IMR-90 (cell line): Measurements from ENCODE around the gene CACNA2D3. TPM values are rescaled to one million over a fixed set of nuclear protein-coding genes. Genes with fewer than 3 reads are reported as not detected.

Experiments used
- ATAC-seq: fragments of 200-7000 bp; cut with Tn5 transposase; 2 replicates; pipeline ENCODE4 v1.9.1; 2020; ENCODE audit warnings: low read depth, mild to moderate bottlenecking, moderate library complexity
- BruUV-seq: library from RNA; stranded (reverse); fragments of 400-500 nt; replicated peaks from 2 replicates; lab custom pipeline; 2021; lab: Mats Ljungman, UMichigan
- CTCF ChIA-PET: fragments of 300-600 bp; formaldehyde crosslinking; extraction: SDS; loops from one replicate; lab custom pipeline; 2021; ENCODE audit warnings: antibody characterized with exemption; lab: Yijun Ruan, JAX
- POLR2A ChIA-PET: fragments of 300-600 bp; sonication (Branson Sonifier 250); formaldehyde crosslinking; loops from one replicate; lab custom pipeline; 2022; ENCODE audit warnings: antibody characterized with exemption; ENCODE audit not compliant: unreplicated experiment; lab: Charles Lee
- DNase-seq: peaks from one replicate; pipeline ENCODE4 v3.0.0; 2013
- H2AFZ ChIP-seq: replicated peaks from 2 replicates; pipeline ENCODE3; 2013; ENCODE audit warnings: low read length, mild to moderate bottlenecking; ENCODE audit not compliant: poor library complexity
- H2AK5ac ChIP-seq: 2 replicates; pipeline ENCODE4 v1.6.1; 2013; ENCODE audit warnings: low read depth, low read length, inconsistent platforms
- H2AK9ac ChIP-seq: replicated peaks from 2 replicates; pipeline ENCODE3; 2013; ENCODE audit warnings: mild to moderate bottlenecking, low read depth, low read length, moderate library complexity; ENCODE audit not compliant: poor library complexity
- H2BK120ac ChIP-seq: 2 replicates; pipeline ENCODE4 v1.6.1; 2013; ENCODE audit warnings: low read depth, low read length, inconsistent platforms
- H2BK15ac ChIP-seq: 3 replicates; pipeline ENCODE4 v1.6.1; 2013; ENCODE audit warnings: low read depth, low read length, inconsistent platforms
- H2BK20ac ChIP-seq: 2 replicates; pipeline ENCODE4 v1.6.1; 2013; ENCODE audit warnings: low read depth, mild to moderate bottlenecking, inconsistent platforms, low read length, moderate library complexity
- H2BK5ac ChIP-seq: 2 replicates; pipeline ENCODE4 v1.6.1; 2013; ENCODE audit warnings: mild to moderate bottlenecking, low read depth, low read length, inconsistent platforms; ENCODE audit not compliant: poor library complexity, severe bottlenecking
- H3K14ac ChIP-seq: replicated peaks from 2 replicates; pipeline ENCODE4 v1.6.1; 2013; ENCODE audit warnings: low read depth, low read length, inconsistent platforms
- H3K18ac ChIP-seq: 2 replicates; pipeline ENCODE4 v1.6.1; 2013; ENCODE audit warnings: low read depth, low read length, control low read depth
- H3K23ac ChIP-seq: 2 replicates; pipeline ENCODE4 v1.6.1; 2013; ENCODE audit warnings: low read depth, low read length, inconsistent platforms
- H3K27ac ChIP-seq: 2 replicates; pipeline ENCODE4 v1.5.1; 2013; ENCODE audit warnings: mild to moderate bottlenecking, control low read depth, low read length; ENCODE audit not compliant: insufficient read depth
- H3K27me3 ChIP-seq: 2 replicates; pipeline ENCODE4 v1.6.1; 2013; ENCODE audit warnings: low read length; ENCODE audit not compliant: control insufficient read depth, insufficient read depth
- H3K36me3 ChIP-seq: 2 replicates; pipeline ENCODE4 v1.6.1; 2013; ENCODE audit warnings: low read length, mixed read lengths; ENCODE audit not compliant: control insufficient read depth, insufficient read depth
- H3K4ac ChIP-seq: 2 replicates; pipeline ENCODE4 v1.6.1; 2013; ENCODE audit warnings: low read depth, low read length, inconsistent platforms
- H3K4me1 ChIP-seq: 2 replicates; pipeline ENCODE4 v1.6.1; 2013; ENCODE audit warnings: low read length, mixed read lengths; ENCODE audit not compliant: control insufficient read depth, insufficient read depth
- H3K4me2 ChIP-seq: 2 replicates; pipeline ENCODE4 v1.6.1; 2013; ENCODE audit warnings: low read depth, mild to moderate bottlenecking, control low read depth, low read length, moderate library complexity
- H3K4me3 ChIP-seq: 2 replicates; pipeline ENCODE4 v1.5.1; 2013; ENCODE audit warnings: low read depth, mild to moderate bottlenecking, control low read depth, low read length, moderate library complexity; ENCODE audit not compliant: insufficient read depth
- H3K56ac ChIP-seq: 2 replicates; pipeline ENCODE4 v1.6.1; 2013; ENCODE audit warnings: low read length, inconsistent platforms; ENCODE audit not compliant: insufficient read depth; ENCODE audit errors: extremely low read depth
- H3K79me1 ChIP-seq, 2 experiments: 2 replicates each; pipeline ENCODE4 v1.6.1; 2013; ENCODE audit warnings: low read length in 2 of 2, inconsistent platforms in 1 of 2, low read depth in 1 of 2
- H3K9ac ChIP-seq: 2 replicates; pipeline ENCODE4 v1.6.1; 2013; ENCODE audit warnings: low read depth, low read length, control low read depth
- H3K9me1 ChIP-seq: 2 replicates; pipeline ENCODE4 v1.6.1; 2013; ENCODE audit warnings: low read length, inconsistent platforms; ENCODE audit not compliant: insufficient read depth
- H3K9me3 ChIP-seq: 2 replicates; pipeline ENCODE4 v1.6.1; 2013; ENCODE audit warnings: low read length; ENCODE audit not compliant: control insufficient read depth, insufficient read depth
- H4K20me1 ChIP-seq: 2 replicates; pipeline ENCODE4 v1.6.1; 2013; ENCODE audit warnings: low read length, inconsistent platforms; ENCODE audit not compliant: insufficient read depth
- H4K5ac ChIP-seq: 2 replicates; pipeline ENCODE4 v1.6.1; 2013; ENCODE audit warnings: mild to moderate bottlenecking, low read depth, low read length, control low read depth
- H4K8ac ChIP-seq, 2 experiments: 2 replicates each; pipeline ENCODE4 v1.6.1; 2013; ENCODE audit warnings: low read depth in 2 of 2, low read length in 2 of 2, control low read depth in 1 of 2, inconsistent platforms in 1 of 2
- H4K91ac ChIP-seq: 2 replicates; pipeline ENCODE4 v1.6.1; 2013; ENCODE audit warnings: low read depth, low read length, inconsistent platforms; ENCODE audit not compliant: insufficient read depth
- BHLHE40 ChIP-seq: fragments of 150-350 bp; IDR thresholded peaks from 2 replicates; pipeline ENCODE4 v1.6.1; 2016; ENCODE audit warnings: mild to moderate bottlenecking, low read depth, low read length
- CTCF ChIP-seq: conservative IDR thresholded peaks from 2 replicates; pipeline ENCODE4 v1.5.1; 2012; ENCODE audit warnings: mild to moderate bottlenecking, low read depth, low read length, improper control_type of control experiment
- MAFK ChIP-seq: IDR thresholded peaks from 2 replicates; pipeline ENCODE4 v1.6.1; 2012; ENCODE audit warnings: low read depth, low read length, improper control_type of control experiment
- POLR2A ChIP-seq: IDR thresholded peaks from 2 replicates; pipeline ENCODE4 v1.6.1; 2012; ENCODE audit warnings: mild to moderate bottlenecking, low read depth, low read length
- WGBS, 2 experiments: methylation state at CpG; one replicate each; pipeline versions ENCODE4 v1.1.5 to v1.1.7; 2013; ENCODE audit warnings: missing lambda C conversion rate in 2 of 2; ENCODE audit not compliant: insufficient read length in 1 of 2; ENCODE audit errors: extremely low coverage in 2 of 2; 5-methylcytosine and 5-hydroxymethylcytosine counted together
- dilution Hi-C: fragments of 300-500 bp; cut with HindIII; formaldehyde crosslinking; loops from one replicate; pipeline ENCODE4 v1.14.3; 2018; ENCODE audit warnings: low sequenced_read_pairs; ENCODE audit not compliant: unreplicated experiment
- in situ Hi-C: fragments of 300-500 bp; cut with MboI; formaldehyde crosslinking; loops from 3 replicates; pipeline ENCODE4 v1.14.3; 2019; ENCODE audit warnings: low sequenced_read_pairs, inconsistent platforms, mixed read lengths
- intact Hi-C: fragments of 100-400 bp; cut with micrococcal nuclease; formaldehyde crosslinking; loops from 2 replicates; pipeline ENCODE4 v1.10.0; 2022
- polyA plus RNA-seq, 3 experiments: library from polyadenylated mRNA; depleted of rRNA; stranded (reverse); fragments of >200 nt; gene quantifications; 2 replicates each; pipeline ENCODE4 v1.2.3, GENCODE V29; 2012; ENCODE audit warnings: low replicate concordance in 1 of 3
- total RNA-seq: library from RNA; depleted of rRNA; stranded (reverse); fragments of >200 nt; gene quantifications from 2 replicates; pipeline ENCODE4 v1.2.3, GENCODE V29; 2012

The CACNA2D3 gene
- total and polyA plus RNA-seq, 2 of the 4 experiments (the other 2 are of a cell fraction): 0.36 to 0.41 TPM

- TF ChIP-seq BHLHE40 (no peak), POLR2A (no peak)
Measured at GRCh38 chr3:54875596-54876268, 753.4 kb downstream of the CACNA2D3 start (continued).

- no peak for DNase-seq
- Histone ChIP-seq H4K91ac (no peak overlapping the region; the same call in 1 of the 2 replicates), H3K4ac (no peak overlapping the region), H3K36me3 (no peaks in the 10 kb centered on the region), H4K5ac (no peak overlapping the region), H3K9me1 (peaks cover 2% of the 10 kb centered on the region), H3K23ac (no peak overlapping the region), H2AK5ac (no peak overlapping the region), H4K20me1 (no peaks in the 10 kb centered on the region), H2AFZ (no peak overlapping the region), H3K14ac (no peak overlapping the region), H3K27me3 (no peaks in the 10 kb centered on the region), H4K8ac (no peak overlapping the region), H3K4me3 (no peak overlapping the region), H2BK15ac (no peak overlapping the region; the same call in 2 of the 3 replicates), H3K27ac (no peak overlapping the region), H2AK9ac (no peak overlapping the region), H3K79me1 (no peaks in the 10 kb centered on the region), H2BK120ac (no peak overlapping the region), H3K4me2 (no peak overlapping the region), H3K9me3 (no peaks in the 10 kb centered on the region), H3K4me1 (peaks cover 7% of the 10 kb centered on the region), H3K56ac (no peak overlapping the region), H3K9ac (no peak overlapping the region), H3K18ac (no peak overlapping the region), H2BK5ac (no peak overlapping the region), H2BK20ac (no peak overlapping the region)
- dilution Hi-C loops: no loop called here
- TF ChIP-seq MAFK (no peak), CTCF (no peak)
- no CpG with 5 or more reads among the region's 5 CpGs for WGBS, 2 experiments
- intact Hi-C loops: loop anchor here (10.0 kb wide), 2 partner anchors 168 to 428 kb away; no protein-coding TSS in a partner anchor
- no peak for ATAC-seq
- CTCF ChIA-PET: no interaction called here
- no TSS peak for BruUV-seq
- in situ Hi-C loops: no loop called here
- POLR2A ChIA-PET: no interaction called here
Measured at GRCh38 chr3:54876694-54877093, 754.3 kb downstream of the CACNA2D3 start.
